NCI-H2227 (cell line): ENCODE measurements around the gene SUPT6H.
"Not testable (repeated sequence)": the region's sequence is repeated elsewhere in the genome, so short reads cannot be mapped to it uniquely, and the experiment has no call there.

Experiments used
- DNase-seq: peaks from one replicate; lab custom pipeline; 2025; ENCODE audit not compliant: unreplicated experiment; lab: John Stamatoyannopoulos, UW

Gene SUPT6H

DNA sequence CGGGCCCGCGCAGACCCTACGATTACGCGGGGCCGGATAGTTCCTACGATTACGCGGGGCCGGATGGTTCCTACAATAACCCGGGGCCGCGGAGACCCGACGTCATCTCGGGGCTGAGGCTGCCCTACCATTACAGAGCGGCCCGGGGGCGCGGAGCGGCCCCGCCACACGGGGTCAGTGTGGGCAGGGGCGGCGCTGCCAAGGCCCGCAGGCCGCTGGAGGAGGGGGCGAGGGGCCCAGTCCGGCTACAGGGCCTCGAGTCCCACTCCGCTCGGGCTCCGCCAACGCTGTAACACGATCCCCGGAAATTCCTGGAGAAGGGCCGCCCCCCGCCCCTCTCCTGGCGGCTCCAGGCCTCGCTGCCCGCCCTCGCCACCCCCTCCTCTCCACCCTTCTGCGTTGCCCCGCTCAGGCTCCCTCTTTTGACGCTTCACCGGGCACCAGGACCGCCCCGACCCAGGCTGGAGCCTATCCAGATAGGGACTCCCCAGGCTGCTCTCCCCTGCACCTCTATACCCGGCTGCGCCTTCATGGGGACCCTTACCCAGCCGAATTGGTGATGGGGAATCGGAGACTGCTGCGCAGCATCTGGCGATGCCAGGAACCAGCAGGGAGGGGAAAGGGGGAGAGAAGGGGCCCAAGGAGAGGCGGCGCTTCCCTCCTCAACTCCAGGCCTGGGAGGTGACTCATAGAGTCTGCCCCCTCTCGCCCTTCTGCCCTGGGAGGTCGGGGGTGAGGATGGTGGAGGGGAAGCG is 55.8 kb downstream of the SUPT6H start, which contains the start of gene RAB34:
RAB34 (minus strand) TSS at position 291 of the 755 bp plus-strand sequence. CDS start 602 bp downstream, outside the sequence.
- DNase-seq, result peak; percentile 75

DNA sequence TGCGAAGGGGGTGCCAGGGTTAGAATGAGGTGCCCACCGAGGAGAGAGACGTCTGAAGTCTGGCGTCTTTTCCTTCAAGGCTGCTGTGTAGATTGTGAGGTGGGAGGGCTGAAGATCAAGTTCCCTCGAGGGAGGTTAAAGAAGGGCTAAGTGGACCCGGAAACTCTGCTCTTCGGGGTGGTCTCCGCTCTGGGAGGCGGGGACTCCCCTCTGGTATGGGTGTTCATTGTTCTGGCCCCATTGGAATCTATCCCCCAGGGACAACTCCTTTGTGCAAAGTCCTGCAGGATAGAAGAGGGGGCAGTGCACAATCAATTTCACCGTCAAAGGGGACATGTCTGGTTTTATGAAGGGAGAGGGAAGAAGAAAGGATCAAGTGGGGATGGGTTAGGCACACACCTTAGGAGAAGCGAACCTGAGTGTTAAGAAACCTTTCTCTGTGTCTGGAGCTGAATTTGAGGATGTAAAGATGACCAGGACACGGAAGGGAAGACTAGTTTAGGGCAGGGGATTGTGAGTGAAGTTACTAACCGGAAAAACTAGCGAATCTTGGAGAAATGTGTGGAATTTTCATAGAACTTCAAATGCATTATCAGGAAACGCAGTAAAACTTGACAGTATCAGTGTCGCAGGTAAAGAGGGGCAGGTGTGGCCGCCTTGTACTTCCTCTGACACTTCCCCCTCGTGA is 56.5 kb downstream of the SUPT6H start:
- no peak for DNase-seq

DNA sequence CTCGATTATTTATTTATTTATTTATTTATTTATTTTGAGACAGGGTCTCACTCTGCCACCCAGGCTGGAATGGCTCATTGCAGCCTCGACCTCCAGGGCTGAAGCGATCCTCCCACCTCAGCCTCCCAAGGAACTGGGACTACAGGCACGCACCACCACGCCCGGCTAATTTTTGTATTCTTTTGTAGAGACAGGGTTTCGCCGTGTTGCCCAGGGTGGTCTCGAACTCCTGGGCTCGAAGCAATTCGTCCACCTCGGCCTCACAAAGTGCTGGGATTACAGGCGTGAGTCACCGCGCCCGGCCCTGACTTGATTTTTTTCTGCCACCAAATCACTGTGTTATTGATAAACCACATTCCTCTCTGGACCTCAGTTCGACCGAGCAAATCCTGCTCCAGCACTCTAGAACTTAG is 57.0 kb downstream of the SUPT6H start:
- DNase-seq, result no peak

DNA sequence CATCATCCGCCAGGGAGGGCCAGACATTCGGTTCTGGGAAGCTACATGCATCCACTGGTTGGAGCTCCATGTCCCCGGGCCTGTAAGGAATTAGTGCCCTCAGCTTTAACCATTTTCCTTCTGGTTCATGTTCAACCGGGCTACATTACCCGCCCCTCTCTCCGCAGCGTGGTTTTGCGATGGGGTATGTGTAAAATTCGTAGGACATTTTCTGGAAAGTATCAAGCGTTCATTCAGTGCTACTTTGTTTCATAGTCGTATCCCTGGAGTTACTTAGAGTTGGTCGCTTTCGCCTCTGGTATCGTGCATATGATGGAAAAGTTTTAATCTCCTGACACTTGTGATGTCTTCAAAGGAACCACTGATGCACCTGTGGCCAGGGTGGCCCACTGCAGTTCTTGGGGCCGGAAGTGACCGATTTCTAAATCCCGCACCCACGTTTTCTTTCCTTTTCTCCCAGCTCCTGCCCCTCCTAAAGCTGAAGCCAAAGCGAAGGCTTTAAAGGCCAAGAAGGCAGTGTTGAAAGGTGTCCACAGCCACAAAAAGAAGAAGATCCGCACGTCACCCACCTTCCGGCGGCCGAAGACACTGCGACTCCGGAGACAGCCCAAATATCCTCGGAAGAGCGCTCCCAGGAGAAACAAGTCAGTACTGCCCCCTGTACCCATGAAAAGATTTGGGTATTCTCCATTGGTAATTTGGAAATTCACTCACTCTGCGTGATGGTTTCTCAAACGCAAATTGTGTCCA is 58.4 kb downstream of the SUPT6H start:
- no peak for DNase-seq

DNA sequence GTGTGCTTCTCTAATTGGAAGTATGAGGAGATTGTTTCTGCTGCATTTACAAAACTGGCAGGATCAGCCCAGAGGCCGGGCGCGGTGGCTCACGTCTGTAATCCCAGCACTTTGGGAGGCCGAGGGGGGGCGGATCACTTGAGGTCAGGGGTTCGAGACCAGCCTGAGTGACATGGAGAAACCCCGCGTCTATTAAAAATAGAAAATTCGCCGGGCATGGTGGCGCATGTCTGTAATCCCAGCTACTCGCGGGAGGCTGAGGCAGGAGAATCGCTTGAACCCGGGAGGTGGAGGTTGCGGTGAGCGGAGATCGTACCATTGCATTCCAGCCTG is 59.0 kb downstream of the SUPT6H start:
- DNase-seq, result not testable (repeated sequence)

DNA sequence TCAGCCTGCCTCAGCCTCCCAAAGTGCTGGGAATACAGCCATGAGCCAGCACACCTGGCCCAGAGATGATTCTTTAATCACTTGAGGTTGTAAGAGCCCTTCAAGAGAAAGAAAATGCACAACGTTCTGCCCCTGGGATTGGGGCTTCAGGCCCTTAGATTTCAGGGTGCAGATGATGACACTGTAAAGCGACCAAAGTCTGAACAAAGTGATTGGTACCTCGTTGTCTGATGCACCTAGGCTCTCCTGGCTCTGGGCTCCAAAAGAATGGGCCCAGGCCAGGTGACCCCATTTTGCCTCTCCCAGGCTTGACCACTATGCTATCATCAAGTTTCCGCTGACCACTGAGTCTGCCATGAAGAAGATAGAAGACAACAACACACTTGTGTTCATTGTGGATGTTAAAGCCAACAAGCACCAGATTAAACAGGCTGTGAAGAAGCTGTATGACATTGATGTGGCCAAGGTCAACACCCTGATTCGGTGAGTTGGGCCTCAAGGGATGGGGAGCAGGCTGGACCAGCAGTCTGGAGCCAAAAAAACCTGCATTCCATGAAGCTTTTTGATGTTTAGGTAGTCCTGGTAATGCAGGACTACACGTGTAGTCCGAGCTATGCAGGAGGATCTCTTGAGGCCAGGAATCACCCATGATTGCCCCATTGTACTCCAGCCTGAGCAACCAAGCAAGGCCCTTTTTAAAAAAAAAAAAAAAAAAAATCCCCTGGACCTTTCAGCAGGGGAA is 60.6 kb downstream of the SUPT6H start:
- no peak for DNase-seq

DNA sequence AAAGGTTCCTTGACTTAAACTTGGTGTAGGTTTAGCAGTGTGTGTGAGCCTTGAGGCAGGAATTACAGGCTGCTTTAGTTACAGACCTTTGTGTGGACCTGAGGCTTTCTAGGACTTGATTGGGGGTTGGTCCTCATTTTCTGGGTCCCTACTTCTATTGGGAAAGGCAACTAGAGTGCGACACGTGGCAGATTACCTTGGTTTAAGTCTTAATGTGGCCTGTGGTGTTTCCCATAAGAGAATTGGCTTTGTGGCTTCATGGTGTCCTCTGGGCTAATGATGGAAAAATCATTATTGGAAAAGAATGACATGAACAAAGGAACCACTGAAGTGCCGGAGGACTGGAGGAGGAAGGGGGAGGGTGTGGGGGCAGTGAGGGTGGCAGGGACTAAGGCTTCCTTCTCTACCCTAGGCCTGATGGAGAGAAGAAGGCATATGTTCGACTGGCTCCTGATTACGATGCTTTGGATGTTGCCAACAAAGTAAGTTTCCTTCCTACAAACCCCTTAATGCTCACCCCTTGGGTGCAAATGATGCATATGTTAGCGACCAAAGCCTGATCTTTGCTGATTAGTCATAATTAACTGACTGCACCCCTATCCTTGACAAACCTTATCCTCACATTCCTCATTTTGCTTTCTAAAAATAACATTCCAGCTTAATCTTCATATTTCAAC is 61.3 kb downstream of the SUPT6H start:
- DNase-seq, result no peak

DNA sequence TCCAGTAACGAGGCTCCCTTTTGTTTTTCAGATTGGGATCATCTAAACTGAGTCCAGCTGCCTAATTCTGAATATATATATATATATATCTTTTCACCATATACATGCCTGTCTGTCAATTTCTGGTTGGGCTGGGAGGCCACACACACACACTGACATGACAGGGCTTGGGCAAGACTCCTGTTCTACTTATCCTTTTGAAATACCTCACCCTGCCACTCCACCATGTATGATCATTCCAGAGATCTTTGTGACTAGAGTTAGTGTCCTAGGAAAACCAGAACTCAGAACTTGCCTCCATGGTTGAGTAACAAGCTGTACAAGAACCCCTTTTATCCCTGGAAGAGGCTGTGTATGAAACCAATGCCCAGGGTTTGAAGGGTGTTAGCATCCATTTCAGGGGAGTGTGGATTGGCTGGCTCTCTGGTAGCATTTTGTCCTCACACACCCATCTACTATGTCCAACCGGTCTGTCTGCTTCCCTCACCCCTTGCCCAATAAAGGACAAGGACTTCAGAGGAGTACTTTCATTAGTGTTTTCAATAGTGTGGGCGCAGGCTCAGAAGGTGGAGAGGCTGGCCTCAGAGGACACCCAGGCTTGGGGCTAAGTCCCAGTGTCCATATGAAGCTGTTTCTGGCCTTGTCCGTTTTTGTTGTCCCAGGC is 62.0 kb downstream of the SUPT6H start:
- not testable (repeated sequence) for DNase-seq

DNA sequence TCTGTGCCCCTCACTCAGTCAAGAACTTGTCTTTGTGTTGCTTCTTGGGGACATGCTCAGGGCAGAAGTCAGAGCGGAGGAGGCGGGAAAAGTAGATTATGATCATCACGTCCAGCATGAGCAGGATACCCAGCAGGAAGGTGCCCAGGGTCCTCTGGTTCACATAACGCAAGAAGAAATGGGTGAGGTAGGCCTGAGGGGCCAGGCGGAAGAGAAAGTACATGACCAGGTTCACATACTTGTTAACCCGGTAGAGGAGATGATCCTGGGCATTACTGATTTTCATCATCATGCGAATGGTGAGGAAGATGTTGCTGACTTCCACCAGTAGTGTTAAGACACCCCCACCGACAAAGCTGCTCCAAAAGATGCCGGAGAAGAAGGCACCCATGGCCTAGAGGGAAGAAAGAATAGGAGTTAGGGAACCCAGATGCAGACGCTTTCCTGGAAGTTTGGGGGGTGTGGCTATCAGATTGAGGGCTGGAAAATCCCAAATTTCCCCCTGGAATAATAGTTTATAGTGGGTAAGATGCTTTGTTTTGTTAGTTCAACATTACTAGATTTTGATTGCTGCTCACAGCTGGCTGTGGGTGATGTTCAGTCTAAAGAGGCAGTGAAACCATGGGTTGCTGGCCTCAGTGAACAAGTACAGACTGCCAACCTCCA is 62.6 kb downstream of the SUPT6H start:
- DNase-seq, result no peak

DNA sequence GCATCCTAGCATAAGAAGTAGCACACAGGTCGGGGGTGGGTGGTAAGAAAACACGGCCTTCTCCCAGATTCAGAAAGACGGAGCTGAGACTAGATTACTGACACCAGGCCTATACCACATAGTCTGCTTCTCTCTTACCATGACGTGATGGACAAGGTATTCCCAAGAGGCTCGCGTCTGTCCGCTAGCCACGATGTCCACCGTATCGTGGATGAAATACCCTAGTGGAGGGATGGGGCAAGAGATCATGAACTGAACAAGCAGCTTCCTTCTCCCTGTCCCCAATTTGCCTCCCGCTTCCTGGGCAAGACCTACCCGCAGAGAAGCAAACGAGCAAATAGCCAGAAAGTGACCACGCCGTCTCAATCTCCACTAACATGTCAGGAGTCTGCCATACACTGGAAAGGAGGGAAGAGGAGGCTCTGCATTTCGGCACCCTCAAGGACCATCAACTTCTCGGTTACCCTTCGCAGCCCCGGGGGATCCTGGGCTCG is 63.2 kb downstream of the SUPT6H start:
- no peak for DNase-seq

DNA sequence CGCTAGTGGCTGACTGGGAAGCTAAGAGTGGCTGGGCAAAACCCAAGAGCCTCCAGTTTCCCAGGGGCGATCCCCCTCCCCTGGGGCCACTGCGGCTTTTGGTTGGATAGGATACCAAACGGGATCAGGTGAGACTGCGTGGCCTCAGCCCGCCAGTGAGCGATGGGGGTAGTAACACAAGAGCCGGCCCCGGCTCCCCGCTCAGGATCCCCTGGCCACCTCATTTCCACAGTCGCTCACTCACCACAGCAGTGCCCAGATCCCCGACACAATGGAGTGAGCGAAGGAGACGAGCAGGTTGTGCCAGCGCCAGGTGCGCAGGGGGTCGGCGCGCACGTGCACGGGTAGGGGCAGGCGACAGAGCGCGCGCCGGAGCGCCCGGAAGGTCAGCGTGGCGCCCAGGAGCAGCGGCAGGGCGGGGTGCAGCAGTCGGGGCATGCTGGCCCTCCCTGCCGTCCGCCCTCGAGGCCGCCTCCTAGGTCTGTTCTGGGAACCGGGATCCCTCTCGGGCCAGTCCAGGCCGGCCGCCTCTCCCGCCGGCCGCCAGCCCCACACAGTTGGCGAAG is 63.7 kb downstream of the SUPT6H start:
- DNase-seq, result peak; percentile 62

DNA sequence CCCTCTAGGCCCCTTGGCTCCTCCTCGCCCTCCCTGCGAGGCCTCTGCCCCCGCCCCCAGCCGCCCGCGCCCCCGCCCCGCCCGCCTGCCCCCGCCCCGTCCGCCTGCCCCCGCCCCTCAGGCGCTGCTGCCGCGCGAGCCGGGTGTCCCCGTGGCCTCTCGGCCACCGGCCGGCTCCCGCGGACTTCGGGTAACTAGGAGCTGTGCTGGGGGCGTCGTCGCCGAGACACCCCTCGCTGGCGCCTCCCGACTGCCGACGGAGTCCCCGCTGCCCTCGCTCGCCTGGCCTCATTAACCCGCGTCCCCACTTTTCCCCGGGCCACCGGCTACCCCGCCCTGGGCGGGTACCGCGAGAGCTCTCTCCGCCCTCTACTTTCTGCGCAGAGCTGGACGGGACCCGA is 64.2 kb downstream of the SUPT6H start, which contains the start of gene TLCD1:
TLCD1 (minus strand) TSS at position 8 of the 401 bp plus-strand sequence. CDS start 136 bp downstream, outside the sequence.
- DNase-seq, result peak; percentile 75

DNA sequence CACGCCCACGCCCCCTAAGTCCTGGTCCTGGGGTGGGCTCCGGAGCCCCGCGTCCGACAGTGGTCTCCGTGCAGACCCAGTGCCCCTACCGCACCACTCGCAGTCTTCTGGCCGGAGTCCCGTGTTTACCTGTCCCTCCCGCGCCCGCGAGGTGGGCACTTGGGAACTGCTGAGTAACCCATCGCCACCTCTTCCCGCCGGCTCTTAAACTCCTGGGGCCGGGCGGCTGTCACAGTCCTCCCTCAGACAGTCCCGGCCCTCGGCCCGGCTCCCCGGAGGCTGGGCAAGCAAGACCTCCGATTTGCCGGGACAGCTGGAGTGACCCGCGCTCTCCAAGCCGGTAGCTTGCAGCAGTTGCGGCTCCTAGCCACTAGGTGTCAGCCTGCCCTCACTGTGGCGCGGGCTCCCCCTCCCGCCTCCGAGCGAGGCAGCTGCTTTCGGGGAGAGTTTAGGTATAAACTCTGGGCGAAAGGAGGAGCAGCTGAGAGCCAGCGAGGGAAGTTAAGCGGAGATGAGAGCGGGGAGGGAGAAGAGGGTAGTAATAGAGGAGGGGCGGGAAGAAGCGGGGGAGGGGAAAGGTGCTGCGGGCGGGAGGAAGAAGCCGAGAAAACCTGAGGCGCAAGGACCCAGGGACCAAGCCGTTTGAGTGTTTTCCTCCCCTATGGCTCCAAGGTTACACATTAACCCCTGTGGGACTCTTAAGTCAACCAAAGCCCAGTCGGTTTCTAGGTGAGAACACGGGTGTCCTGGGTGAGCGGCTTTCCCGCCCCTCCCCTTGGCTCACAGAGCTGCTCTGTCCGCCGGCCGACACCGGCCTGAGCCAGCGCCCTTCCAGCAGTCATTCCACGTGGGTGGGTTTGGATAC is 64.9 kb downstream of the SUPT6H start:
- DNase-seq, result peak; percentile 95

DNA sequence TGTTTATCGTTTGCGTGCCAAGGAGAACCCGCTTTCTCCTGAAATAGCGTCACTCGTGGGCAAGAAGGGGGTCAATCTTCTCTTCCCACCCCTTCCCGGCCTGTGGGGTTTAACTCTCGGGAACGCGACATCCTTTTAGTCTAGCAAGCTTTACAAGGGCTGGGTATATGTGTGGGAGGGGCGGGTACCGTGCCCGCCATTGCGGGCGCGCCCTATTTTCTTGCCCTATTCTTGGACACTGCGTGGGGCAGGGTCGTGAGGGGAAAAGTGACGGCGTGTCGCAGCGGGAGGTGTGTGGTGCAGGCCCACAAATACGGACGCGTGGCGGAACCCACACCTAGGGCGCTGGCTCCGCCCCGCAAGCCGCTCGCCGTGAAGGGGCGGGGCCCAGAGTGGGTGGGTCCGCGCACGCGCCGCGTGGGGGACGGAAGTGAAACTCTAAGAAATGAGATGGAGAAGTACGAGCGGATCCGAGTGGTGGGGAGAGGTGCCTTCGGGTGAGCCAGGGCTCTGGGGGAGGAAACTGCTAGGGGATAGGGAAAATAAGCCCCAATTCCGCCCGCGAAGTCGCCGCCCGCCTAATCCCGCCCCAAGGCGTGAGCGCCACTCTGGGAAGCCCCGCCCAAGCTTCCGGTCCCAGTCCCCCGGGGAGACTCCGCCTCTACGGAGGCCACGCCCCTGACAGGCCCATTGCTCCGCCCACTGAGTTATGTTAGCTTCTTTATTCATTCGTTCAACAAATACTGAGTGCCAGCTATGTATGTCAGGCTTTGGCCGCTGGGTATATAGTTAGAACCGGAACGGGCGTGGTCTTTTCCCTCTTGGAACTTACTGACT is 66.6 kb downstream of the SUPT6H start, which contains the start of gene NEK8:
NEK8 (plus strand) TSS at position 425 of the 837 bp plus-strand sequence; CDS start at position 451, 26 bp downstream.
- peak; percentile 92 for DNase-seq

DNA sequence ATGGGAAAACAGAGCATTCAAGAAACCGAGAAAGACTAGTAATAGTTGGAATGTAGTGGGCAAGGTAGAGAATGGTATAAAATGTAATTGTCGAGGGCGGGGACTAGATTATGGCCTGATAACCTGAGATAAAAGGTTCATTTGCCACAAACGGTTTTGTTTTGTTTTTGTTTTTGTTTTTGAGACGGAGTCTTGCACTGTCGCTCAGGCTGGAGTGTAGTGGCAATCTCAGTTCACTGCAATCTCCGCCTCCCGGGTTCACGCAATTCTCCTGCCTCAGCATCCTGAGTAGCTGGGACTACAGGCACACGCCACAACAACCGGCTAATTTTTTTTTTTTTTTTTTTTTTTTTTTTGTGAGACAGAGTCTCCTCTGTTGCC is 67.9 kb downstream of the SUPT6H start:
- DNase-seq, result no peak

DNA sequence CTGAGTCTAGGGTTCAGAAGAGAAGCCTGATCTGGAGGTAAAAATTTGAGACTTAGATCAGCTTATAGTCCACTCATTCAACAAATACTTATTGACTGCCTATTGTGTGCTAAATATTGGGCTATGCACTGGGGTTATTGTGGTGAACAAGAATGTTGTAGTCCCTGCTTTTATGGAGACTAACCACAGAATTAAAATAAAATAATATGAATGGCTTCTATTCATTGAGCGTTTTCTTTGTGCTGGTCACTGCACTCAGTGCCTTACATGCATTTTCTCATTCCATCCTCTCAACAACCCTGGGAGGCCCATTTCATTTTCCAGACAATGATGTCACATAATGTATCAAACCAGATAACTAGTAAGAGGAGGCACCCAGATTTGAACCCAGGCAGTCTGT is 71.3 kb downstream of the SUPT6H start:
- no peak for DNase-seq

DNA sequence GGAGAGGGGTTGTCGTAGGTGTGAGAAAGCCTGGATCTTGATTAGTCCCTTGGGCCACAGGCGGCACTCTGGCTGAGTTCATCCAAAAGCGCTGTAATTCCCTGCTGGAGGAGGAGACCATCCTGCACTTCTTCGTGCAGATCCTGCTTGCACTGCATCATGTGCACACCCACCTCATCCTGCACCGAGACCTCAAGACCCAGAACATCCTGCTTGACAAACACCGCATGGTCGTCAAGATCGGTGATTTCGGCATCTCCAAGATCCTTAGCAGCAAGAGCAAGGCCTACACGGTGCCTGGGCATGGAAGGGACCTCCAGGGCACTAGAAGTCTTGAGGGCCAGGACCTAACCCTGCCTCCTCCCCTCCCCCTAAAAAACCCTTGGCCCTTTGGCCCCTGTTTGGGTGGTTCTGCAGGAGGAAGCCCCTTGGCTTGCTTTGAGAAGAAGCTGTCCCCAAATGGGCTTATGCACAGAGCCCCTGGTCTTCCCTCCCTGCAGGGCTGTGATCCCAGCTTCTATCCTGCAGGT is 72.8 kb downstream of the SUPT6H start:
- DNase-seq, result no peak
